ENCODE data around the gene KLF6.
A peak's percentile ranks its signal among the peaks of the same experiment; 100 is the strongest.

KLF6 gene

GRCh38 chr10:3783682-3784432 lies 1.2 kb downstream of the KLF6 start:
- H3K4me2 ChIP-seq = peak overlapping the region; percentile 72
- H3K27me3 ChIP-seq (ENCODE audit: insufficient read depth, low read depth) = no peaks in the 10 kb centered on the region
- peaks cover 22% of the 10 kb centered on the region for H3K36me3 ChIP-seq (ENCODE audit: insufficient read depth)
- no peak for TF ChIP-seq CTCF (conservative IDR thresholded peaks at IDR 0.05; ENCODE audit: low read depth, low read length)
- no peak overlapping the region for H3K4me3 ChIP-seq (IDR thresholded peaks at IDR 0.05; ENCODE audit: insufficient read depth, low read depth, low read length)
- H3K79me2 ChIP-seq (ENCODE audit: insufficient read depth, low read depth) = peaks cover 61% of the 10 kb centered on the region
- H3K27ac ChIP-seq = peak overlapping the region; percentile 95
- no peak overlapping the region for H2AFZ ChIP-seq (ENCODE audit: low read depth)
- H4K20me1 ChIP-seq (ENCODE audit: insufficient read depth) = peaks cover 10% of the 10 kb centered on the region; the same call in 1 of the 2 replicates
- H3K4me1 ChIP-seq (ENCODE audit: low read depth, poor library complexity, severe bottlenecking) = peaks cover 42% of the 10 kb centered on the region
- peak overlapping the region; percentile 98 for H3K9ac ChIP-seq

- Histone ChIP-seq H3K36me3 (ENCODE audit: insufficient read depth) (peaks cover 25% of the 10 kb centered on the region), H2AFZ (ENCODE audit: low read depth) (no peak overlapping the region), H3K27me3 (ENCODE audit: insufficient read depth, low read depth) (no peaks in the 10 kb centered on the region), H3K27ac (peak overlapping the region; percentile 95), H3K9ac (peak overlapping the region; percentile 98), H3K4me2 (peak overlapping the region; percentile 72), H3K4me3 (IDR thresholded peaks at IDR 0.05; ENCODE audit: insufficient read depth, low read depth, low read length) (peak overlapping the region; percentile 7), H3K79me2 (ENCODE audit: insufficient read depth, low read depth) (peaks cover 67% of the 10 kb centered on the region), H3K4me1 (ENCODE audit: low read depth, poor library complexity, severe bottlenecking) (peaks cover 48% of the 10 kb centered on the region), H4K20me1 (ENCODE audit: insufficient read depth) (peaks cover 10% of the 10 kb centered on the region; the same call in 1 of the 2 replicates)
- no peak for TF ChIP-seq CTCF (conservative IDR thresholded peaks at IDR 0.05; ENCODE audit: low read depth, low read length)
Measured at GRCh38 chr10:3783316-3783681, 1.7 kb downstream of the KLF6 start.

- peak overlapping the region; percentile 7 for H3K4me3 ChIP-seq (IDR thresholded peaks at IDR 0.05; ENCODE audit: insufficient read depth, low read depth, low read length)
- H3K79me2 ChIP-seq (ENCODE audit: insufficient read depth, low read depth) = peaks cover 73% of the 10 kb centered on the region
- H3K27me3 ChIP-seq (ENCODE audit: insufficient read depth, low read depth) = no peaks in the 10 kb centered on the region
- TF ChIP-seq CTCF (conservative IDR thresholded peaks at IDR 0.05; ENCODE audit: low read depth, low read length) = no peak
- H3K4me1 ChIP-seq (ENCODE audit: low read depth, poor library complexity, severe bottlenecking) = peaks cover 53% of the 10 kb centered on the region
- H3K36me3 ChIP-seq (ENCODE audit: insufficient read depth) = peaks cover 29% of the 10 kb centered on the region
- H4K20me1 ChIP-seq (ENCODE audit: insufficient read depth) = peaks cover 10% of the 10 kb centered on the region; the same call in 1 of the 2 replicates
- H3K4me2 ChIP-seq = peak overlapping the region; percentile 72
- peak overlapping the region; percentile 98 for H3K9ac ChIP-seq
- peak overlapping the region; percentile 95 for H3K27ac ChIP-seq
- no peak overlapping the region for H2AFZ ChIP-seq (ENCODE audit: low read depth)
Measured at GRCh38 chr10:3782451-3783315, 2.3 kb downstream of the KLF6 start.

GRCh38 chr10:3782146-3782450 lies 2.9 kb downstream of the KLF6 start:
- Histone ChIP-seq H2AFZ (ENCODE audit: low read depth) (no peak overlapping the region), H3K36me3 (ENCODE audit: insufficient read depth) (peaks cover 31% of the 10 kb centered on the region), H3K4me3 (IDR thresholded peaks at IDR 0.05; ENCODE audit: insufficient read depth, low read depth, low read length) (no peak overlapping the region), H3K79me2 (ENCODE audit: insufficient read depth, low read depth) (peaks cover 73% of the 10 kb centered on the region), H3K4me2 (peak overlapping the region; percentile 72), H3K9ac (peak overlapping the region; percentile 98; the same call in 1 of the 2 replicates), H3K4me1 (ENCODE audit: low read depth, poor library complexity, severe bottlenecking) (peaks cover 53% of the 10 kb centered on the region), H3K27ac (peak overlapping the region; percentile 95), H3K27me3 (ENCODE audit: insufficient read depth, low read depth) (no peaks in the 10 kb centered on the region), H4K20me1 (ENCODE audit: insufficient read depth) (peaks cover 10% of the 10 kb centered on the region; the same call in 1 of the 2 replicates)
- no peak for TF ChIP-seq CTCF (conservative IDR thresholded peaks at IDR 0.05; ENCODE audit: low read depth, low read length)

All from KMS-11 (cell line).